ENCODE measurements around the gene MTNR1A. TPM values are rescaled to one million over a fixed set of nuclear protein-coding genes. Genes with fewer than 3 reads are reported as not detected.
"Not testable (repeated sequence)": the region's sequence is repeated elsewhere in the genome, so short reads cannot be mapped to it uniquely, and the experiment has no call there.

Gene MTNR1A
- total RNA-seq, 1 donor = not detected

- Histone ChIP-seq H3K9me3 (ENCODE audit: low read depth, low read length) (no peaks in the 10 kb centered on the region), H3K4me3 (ENCODE audit: insufficient read depth, low read length) (no peak overlapping the region), H2AFZ (ENCODE audit: low read length) (no peak overlapping the region), H3K4me2 (ENCODE audit: insufficient read depth, low read length) (no peak overlapping the region), H3K36me3 (ENCODE audit: insufficient read depth, low read length) (no peaks in the 10 kb centered on the region), H3K27ac (ENCODE audit: low read depth, low read length) (no peak overlapping the region), H4K20me1 (ENCODE audit: insufficient read depth, low read length) (no peaks in the 10 kb centered on the region), H3K4me1 (ENCODE audit: insufficient read depth, low read length) (no peaks in the 10 kb centered on the region), H3K27me3 (ENCODE audit: insufficient read depth, low read length) (no peaks in the 10 kb centered on the region), H3K79me2 (ENCODE audit: insufficient read depth, low read length) (no peaks in the 10 kb centered on the region)
- no peak for DNase-seq (ENCODE audit: insufficient read length, low spot score, missing footprints)
- no peak for TF ChIP-seq CTCF (IDR thresholded peaks at IDR 0.05; ENCODE audit: extremely low read depth, low read depth, low read length)
These were observed 17.4 kb downstream of the MTNR1A start for GRCh38 chr4:186537843-186538521.

GRCh38 chr4:186536285-186536684 is 19.1 kb downstream of the MTNR1A start:
- Histone ChIP-seq H3K4me2 (ENCODE audit: insufficient read depth, low read length) (no peak overlapping the region), H2AFZ (ENCODE audit: low read length) (no peak overlapping the region)

GRCh38 chr4:186534056-186534455 is 21.3 kb downstream of the MTNR1A start:
- no peak overlapping the region for H3K4me2 ChIP-seq (ENCODE audit: insufficient read depth, low read length)
- no peak overlapping the region for H2AFZ ChIP-seq (ENCODE audit: low read length)
- no peaks in the 10 kb centered on the region for H3K36me3 ChIP-seq (ENCODE audit: insufficient read depth, low read length)

More at GRCh38 chr4:186536285-186536684, 19.1 kb downstream of the MTNR1A start:
- DNase-seq (ENCODE audit: insufficient read length, low spot score, missing footprints) = no peak
- no peaks in the 10 kb centered on the region for H3K4me1 ChIP-seq (ENCODE audit: insufficient read depth, low read length)
- no peaks in the 10 kb centered on the region for H3K9me3 ChIP-seq (ENCODE audit: low read depth, low read length)
- H3K27ac ChIP-seq (ENCODE audit: low read depth, low read length) = no peak overlapping the region
- no peak for TF ChIP-seq CTCF (IDR thresholded peaks at IDR 0.05; ENCODE audit: extremely low read depth, low read depth, low read length)
- H3K27me3 ChIP-seq (ENCODE audit: insufficient read depth, low read length) = no peaks in the 10 kb centered on the region
- H3K79me2 ChIP-seq (ENCODE audit: insufficient read depth, low read length) = no peaks in the 10 kb centered on the region
- H3K36me3 ChIP-seq (ENCODE audit: insufficient read depth, low read length) = no peaks in the 10 kb centered on the region
- no peaks in the 10 kb centered on the region for H4K20me1 ChIP-seq (ENCODE audit: insufficient read depth, low read length)
- H3K4me3 ChIP-seq (ENCODE audit: insufficient read depth, low read length) = no peak overlapping the region

GRCh38 chr4:186523927-186524326 is 31.4 kb downstream of the MTNR1A start:
- not testable (repeated sequence) for H3K4me3 ChIP-seq (ENCODE audit: insufficient read depth, low read length); H3K9me3 ChIP-seq (ENCODE audit: low read depth, low read length); H3K27me3 ChIP-seq (ENCODE audit: insufficient read depth, low read length); H3K4me1 ChIP-seq (ENCODE audit: insufficient read depth, low read length); H4K20me1 ChIP-seq (ENCODE audit: insufficient read depth, low read length); DNase-seq (ENCODE audit: insufficient read length, low spot score, missing footprints); H3K36me3 ChIP-seq (ENCODE audit: insufficient read depth, low read length); H3K4me2 ChIP-seq (ENCODE audit: insufficient read depth, low read length); H2AFZ ChIP-seq (ENCODE audit: low read length); H3K27ac ChIP-seq (ENCODE audit: low read depth, low read length); H3K79me2 ChIP-seq (ENCODE audit: insufficient read depth, low read length)

More at GRCh38 chr4:186534056-186534455, 21.3 kb downstream of the MTNR1A start:
- Histone ChIP-seq H3K4me1 (ENCODE audit: insufficient read depth, low read length) (no peaks in the 10 kb centered on the region), H3K27me3 (ENCODE audit: insufficient read depth, low read length) (no peaks in the 10 kb centered on the region), H3K4me3 (ENCODE audit: insufficient read depth, low read length) (no peak overlapping the region), H3K27ac (ENCODE audit: low read depth, low read length) (no peak overlapping the region), H3K79me2 (ENCODE audit: insufficient read depth, low read length) (no peaks in the 10 kb centered on the region), H4K20me1 (ENCODE audit: insufficient read depth, low read length) (no peaks in the 10 kb centered on the region), H3K9me3 (ENCODE audit: low read depth, low read length) (no peaks in the 10 kb centered on the region)
- no peak for DNase-seq (ENCODE audit: insufficient read length, low spot score, missing footprints)
- no peak for TF ChIP-seq CTCF (IDR thresholded peaks at IDR 0.05; ENCODE audit: extremely low read depth, low read depth, low read length)

Measured in osteoblast (primary cell).